Colon (tissue), 2 donors: ENCODE measurements around the gene ZNF79.

Experiments used
- FAIRE-seq: peaks from 2 replicates; lab custom pipeline; 2012; peaks lifted over from hg19 to GRCh38; lab: Jason Lieb, UNC
- donor health status: control.
- donor health status: control.

The ZNF79 gene

DNA sequence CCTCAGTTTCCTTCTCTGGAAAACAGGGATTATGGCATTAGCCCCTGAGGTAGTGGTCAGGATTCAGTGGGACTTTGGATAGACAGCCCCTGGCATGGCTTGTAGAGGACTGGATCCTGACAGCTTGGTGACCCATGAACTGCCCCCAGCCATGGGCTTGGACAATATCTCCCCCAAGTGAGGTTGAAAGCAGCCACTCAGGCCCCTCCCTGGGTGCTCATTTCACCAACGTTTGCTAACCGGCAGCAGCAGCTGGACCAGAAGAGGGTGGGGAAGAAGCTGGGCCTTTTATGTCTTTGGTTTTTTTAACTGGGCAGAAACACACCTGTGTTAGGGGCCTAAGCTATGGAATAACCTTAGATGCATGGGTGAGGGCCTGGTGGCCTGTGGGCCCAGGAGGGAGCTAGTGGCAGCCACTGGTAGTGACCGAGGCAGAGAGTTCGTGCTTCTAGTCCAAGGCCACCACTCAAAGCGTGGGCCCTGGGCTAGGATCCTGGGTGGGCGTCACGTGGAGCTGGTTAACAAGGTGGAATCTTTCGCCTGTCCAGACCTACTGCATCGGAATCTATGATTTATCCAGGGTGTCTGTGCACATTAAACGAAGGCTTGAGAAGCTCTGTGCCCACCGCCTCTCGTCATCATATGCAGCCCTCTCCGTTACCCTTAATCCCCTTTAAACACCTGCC is 25.3 kb upstream of the ZNF79 start:
- no peak for FAIRE-seq

- FAIRE-seq, result no peak
Observed at GRCh38 chr9:127399736-127400269, 24.4 kb upstream of the ZNF79 start.

DNA sequence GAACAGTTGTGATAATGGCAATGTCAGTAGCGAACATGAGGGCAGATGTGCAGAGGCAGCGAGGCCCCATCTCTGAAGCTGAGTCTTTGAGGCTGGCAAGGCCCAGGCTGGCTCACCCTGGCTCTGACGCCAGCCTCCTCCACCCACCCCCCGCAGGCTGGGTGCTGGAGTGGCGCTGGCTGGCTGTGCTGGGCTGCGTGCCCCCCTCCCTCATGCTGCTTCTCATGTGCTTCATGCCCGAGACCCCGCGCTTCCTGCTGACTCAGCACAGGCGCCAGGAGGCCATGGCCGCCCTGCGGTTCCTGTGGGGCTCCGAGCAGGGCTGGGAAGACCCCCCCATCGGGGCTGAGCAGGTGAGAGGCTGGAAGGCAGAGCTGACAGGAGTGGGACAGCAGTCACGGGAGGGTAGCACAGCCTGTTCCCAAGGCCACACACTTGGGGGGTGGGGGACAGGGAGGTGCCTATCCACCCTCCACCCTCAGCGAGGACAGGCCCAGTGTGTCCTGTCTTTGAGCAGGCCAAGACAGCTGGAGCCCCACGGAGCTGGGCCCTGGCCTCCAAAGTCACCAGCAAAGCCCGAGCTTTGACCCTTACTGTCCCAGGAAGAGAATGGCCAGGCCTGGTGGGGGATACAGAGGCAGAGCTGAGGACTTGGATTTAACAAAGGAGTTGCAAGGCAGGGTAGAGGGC is 21.6 kb upstream of the ZNF79 start:
- FAIRE-seq, result no peak

DNA sequence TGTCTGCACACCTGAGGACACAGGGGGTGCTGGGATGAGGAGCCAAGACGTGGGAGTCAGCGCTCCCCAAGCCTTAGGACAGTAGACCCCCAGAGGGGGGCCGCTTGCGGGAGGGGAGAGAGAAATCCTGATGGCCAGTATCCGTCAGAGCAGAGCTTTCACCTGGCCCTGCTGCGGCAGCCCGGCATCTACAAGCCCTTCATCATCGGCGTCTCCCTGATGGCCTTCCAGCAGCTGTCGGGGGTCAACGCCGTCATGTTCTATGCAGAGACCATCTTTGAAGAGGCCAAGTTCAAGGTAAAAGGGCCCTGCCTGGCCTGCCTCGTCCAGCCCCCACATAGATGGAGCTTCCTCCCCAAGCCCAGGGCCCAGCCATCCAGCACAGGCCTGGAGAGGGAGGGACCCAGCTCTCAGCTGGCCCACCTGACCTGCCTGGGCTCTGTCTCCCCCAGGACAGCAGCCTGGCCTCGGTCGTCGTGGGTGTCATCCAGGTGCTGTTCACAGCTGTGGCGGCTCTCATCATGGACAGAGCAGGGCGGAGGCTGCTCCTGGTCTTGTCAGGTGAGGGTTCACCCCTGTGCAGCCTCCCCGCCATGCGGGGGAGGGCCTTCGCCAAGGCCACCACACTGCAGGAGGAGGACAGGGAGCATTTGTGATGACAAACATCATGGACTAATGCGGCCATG is 20.5 kb upstream of the ZNF79 start:
- FAIRE-seq, result no peak

GRCh38 chr9:127404631-127405030 is 19.6 kb upstream of the ZNF79 start:
- no peak for FAIRE-seq

DNA sequence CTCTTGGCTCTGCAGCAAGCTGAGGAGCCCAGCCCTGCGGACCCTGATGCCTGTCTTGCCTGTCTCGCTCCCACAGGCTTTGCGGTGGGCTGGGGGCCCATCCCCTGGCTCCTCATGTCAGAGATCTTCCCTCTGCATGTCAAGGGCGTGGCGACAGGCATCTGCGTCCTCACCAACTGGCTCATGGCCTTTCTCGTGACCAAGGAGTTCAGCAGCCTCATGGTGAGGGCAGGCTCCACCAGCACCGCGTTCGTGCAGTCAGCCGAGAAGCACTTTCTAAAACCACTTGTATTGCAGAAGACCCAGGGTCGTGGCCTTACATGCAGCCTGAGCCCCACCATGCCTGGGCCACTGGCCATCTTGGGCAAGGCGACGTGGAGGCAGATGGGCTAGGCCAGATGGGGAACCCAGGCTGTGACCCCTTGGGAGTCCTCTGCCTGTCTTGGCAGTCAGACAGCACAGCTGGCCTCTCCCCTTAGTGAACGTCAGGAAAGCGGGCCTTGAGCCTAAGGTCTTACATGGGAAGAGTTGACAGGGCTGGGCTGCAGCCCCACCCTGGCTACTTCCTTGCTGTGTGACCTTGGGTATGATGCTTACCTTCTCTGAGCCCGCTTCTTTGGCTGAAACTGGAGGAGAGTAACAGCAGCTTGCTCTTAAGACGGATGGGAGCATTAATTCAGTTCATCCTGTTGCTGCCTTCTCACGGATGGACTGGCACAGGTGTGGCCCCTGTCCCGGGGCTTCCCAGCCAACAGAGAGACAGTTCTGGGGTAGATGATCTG is 18.6 kb upstream of the ZNF79 start:
- FAIRE-seq, result no peak

DNA sequence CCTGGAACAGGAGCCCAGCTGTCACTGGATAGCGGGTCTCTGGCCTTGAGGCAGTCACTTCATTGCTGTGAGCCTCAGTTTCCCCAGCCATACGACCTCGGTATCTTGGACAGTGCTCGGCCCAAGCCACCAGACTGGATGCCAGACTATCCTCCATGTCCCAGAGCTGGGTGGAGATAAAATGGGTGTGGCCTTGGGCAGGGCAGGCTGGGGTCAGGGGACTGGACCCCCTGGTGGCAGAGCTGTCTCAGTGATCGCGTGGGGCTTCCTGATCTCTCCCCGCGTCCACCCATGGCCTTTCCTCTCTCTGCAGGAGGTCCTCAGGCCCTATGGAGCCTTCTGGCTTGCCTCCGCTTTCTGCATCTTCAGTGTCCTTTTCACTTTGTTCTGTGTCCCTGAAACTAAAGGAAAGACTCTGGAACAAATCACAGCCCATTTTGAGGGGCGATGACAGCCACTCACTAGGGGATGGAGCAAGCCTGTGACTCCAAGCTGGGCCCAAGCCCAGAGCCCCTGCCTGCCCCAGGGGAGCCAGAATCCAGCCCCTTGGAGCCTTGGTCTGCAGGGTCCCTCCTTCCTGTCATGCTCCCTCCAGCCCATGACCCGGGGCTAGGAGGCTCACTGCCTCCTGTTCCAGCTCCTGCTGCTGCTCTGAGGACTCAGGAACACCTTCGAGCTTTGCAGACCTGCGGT is 17.2 kb upstream of the ZNF79 start:
- FAIRE-seq, result no peak

DNA sequence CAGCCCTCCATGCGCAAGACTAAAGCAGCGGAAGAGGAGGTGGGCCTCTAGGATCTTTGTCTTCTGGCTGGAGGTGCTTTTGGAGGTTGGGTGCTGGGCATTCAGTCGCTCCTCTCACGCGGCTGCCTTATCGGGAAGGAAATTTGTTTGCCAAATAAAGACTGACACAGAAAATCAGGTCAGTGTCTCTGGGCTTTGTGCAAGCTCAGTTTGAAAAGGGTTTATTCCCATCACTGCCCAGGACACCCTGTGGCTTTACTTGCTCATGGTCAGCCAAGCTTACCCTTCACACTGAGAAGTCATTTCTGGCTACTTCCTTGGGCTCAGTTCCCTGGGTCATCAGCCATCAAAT is 16.7 kb upstream of the ZNF79 start:
- FAIRE-seq, result no peak

DNA sequence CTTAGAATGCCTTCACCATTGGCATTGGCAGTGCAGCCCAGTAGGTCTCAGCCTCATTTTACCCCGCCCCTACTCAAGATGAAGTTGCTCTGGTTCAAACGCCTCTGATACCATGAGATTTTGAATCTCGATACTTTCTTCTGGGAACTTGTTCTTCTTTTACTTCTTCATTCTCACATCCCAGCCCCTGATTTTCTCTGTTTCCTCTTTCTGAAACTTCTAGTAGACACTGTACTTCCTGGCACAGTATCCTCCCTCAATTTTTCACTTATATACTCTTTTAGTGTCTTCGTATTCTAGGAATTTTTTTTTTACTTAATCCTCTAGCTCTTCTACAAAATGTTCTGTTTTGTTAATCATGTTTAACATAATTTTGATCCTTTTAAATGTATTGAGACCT is 13.1 kb upstream of the ZNF79 start:
- no peak for FAIRE-seq

DNA sequence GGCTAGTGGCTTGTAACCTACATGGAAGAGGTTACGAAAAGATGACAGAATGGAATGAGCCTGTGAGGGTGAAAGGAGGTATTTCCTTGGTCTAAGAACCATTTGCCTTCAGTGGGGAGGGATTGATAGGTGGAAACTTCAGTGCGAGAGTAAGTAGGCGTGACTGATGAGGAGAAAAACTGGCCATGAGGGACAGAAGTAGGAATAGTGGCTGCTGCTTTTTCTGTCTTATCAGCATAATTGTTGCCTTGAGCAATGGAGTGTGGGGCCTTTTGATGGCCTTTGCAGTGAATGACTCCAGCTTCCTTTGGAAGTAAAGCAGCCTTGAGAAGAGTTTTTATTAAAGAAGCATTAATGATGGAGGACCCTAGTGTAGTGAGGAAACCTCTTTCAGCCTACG is 9.0 kb upstream of the ZNF79 start:
- FAIRE-seq, result no peak

DNA sequence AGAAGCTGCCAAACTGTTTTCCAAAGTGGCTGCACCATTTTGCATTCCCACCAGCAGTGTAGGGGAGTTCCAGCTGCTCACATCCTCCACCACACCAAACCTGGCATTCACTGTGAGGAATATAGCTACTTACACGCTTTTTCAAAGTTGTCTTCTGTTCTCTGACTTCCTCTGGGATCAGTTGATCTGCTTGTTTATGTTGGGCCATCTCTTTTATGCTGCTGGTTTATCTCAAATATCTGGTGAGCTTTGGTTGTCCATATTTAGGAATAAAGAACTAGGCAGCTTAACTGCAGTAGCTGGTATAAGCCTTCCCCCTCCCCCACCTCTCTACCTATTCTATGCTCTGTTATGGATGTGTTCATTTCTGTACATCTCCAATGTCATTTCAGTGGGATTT is 8.5 kb upstream of the ZNF79 start:
- FAIRE-seq, result no peak

GRCh38 chr9:127417131-127418036 is 6.8 kb upstream of the ZNF79 start:
- no peak for FAIRE-seq

GRCh38 chr9:127418037-127418471 is 6.1 kb upstream of the ZNF79 start:
- no peak for FAIRE-seq

GRCh38 chr9:127419348-127419747 is 4.8 kb upstream of the ZNF79 start:
- no peak for FAIRE-seq

GRCh38 chr9:127421057-127421456 is 3.1 kb upstream of the ZNF79 start:
- no peak for FAIRE-seq

GRCh38 chr9:127422133-127422782 is 1.9 kb upstream of the ZNF79 start:
- no peak for FAIRE-seq

DNA sequence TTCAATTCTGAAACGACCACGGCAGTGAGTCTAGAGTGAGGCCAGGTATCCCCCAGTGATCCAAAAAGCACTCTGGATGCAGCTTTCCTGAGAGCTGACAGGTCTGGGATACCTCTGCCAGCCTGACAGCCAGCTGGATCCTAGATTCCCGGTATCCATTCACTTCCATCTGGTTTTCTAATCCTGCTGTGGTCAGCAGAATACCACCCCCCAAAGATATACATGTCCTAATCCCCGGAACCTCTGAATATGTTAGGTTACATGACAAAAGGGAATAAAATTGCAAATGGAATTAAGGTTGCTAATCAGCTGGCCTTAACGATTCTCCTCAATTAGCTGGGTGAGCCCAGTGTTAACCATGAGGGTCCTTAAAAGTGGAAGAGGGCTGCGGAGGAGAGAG is 1.4 kb upstream of the ZNF79 start:
- no peak for FAIRE-seq

DNA sequence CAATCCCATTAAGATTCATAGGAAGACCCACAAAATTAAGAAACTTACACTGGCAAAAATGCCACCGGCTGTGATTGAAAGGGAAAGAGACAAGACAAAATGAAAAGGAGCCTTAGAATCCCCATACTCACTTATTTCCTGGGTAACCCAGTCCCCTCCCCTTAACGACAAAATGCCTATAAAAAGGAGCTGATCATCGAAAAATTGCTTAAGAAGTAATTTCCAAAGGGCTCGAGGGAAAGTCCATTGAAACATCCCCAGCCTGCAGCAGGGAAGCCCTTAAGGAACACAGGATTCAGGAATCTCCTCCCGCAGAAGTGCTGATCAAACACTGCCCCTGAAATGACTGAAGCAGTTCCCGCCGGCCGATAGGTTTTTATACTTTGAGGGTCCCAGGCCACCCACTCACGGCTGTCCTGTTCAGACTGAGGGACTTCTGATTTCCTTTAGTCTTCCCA is 677 bp upstream of the ZNF79 start:
- FAIRE-seq, result no peak

GRCh38 chr9:127424676-127424999 is 456 bp downstream of the ZNF79 start:
- FAIRE-seq, result no peak

DNA sequence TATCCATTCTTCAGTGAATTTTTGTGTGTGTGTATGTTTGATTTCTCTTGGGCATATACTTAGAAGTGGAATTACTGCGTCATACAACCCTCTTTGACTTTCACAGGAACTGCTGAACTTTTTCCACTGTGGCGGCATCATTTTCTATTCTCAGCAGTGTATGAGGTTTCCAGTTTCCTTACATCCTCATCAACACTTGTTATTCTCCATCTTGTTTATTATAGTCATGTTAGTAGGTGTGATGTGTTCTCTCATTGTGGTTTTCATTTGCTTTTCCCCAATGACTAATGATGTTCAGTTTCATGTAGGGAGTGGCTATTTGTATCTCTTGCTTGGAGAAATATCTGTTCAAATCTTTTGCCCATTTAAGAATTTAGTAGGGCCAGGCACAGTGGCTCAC is 2.6 kb downstream of the ZNF79 start:
- FAIRE-seq, result no peak
